ENCODE data around the gene RIC3.

Gene RIC3

GRCh38 chr11:8168485-8169257, at the start of gene RIC3:
TSS of gene RIC3 (minus strand) at chr11:8169025. CDS start at chr11:8168989, 36 bp downstream.
- TF ChIP-seq CTCF (IDR thresholded peaks at IDR 0.05; ENCODE audit: control insufficient read depth, extremely low read depth, insufficient read depth): peak; percentile 29
- DNase-seq (ENCODE audit: low read depth): no peak
- H3K4me3 ChIP-seq (ENCODE audit: low read depth, low read length): peak within 1 kb of the TSS; percentile 64

GRCh38 chr11:8218409-8218808, 49.6 kb upstream of the RIC3 start:
- H3K4me3 ChIP-seq (ENCODE audit: low read depth, low read length): no peak overlapping the region
- TF ChIP-seq CTCF (IDR thresholded peaks at IDR 0.05; ENCODE audit: control insufficient read depth, extremely low read depth, insufficient read depth): no peak

GRCh38 chr11:8217926-8218325, 49.1 kb upstream of the RIC3 start:
- TF ChIP-seq CTCF (IDR thresholded peaks at IDR 0.05; ENCODE audit: control insufficient read depth, extremely low read depth, insufficient read depth): no peak
- H3K4me3 ChIP-seq (ENCODE audit: low read depth, low read length): no peak overlapping the region
- DNase-seq (ENCODE audit: low read depth): no peak

More at GRCh38 chr11:8218409-8218808, 49.6 kb upstream of the RIC3 start:
- no peak for DNase-seq (ENCODE audit: low read depth)

GRCh38 chr11:8217136-8217535, 48.3 kb upstream of the RIC3 start:
- TF ChIP-seq CTCF (IDR thresholded peaks at IDR 0.05; ENCODE audit: control insufficient read depth, extremely low read depth, insufficient read depth): no peak
- no peak overlapping the region for H3K4me3 ChIP-seq (ENCODE audit: low read depth, low read length)
- DNase-seq (ENCODE audit: low read depth): no peak

- H3K4me3 ChIP-seq (ENCODE audit: low read depth, low read length): no peak overlapping the region
- TF ChIP-seq CTCF (IDR thresholded peaks at IDR 0.05; ENCODE audit: control insufficient read depth, extremely low read depth, insufficient read depth): no peak
- DNase-seq (ENCODE audit: low read depth): no peak
Observed at GRCh38 chr11:8213376-8213775, 44.6 kb upstream of the RIC3 start.

GRCh38 chr11:8209208-8209807, 40.5 kb upstream of the RIC3 start:
- no peak for DNase-seq (ENCODE audit: low read depth)
- peak; percentile 47 for TF ChIP-seq CTCF (IDR thresholded peaks at IDR 0.05; ENCODE audit: control insufficient read depth, extremely low read depth, insufficient read depth)

More at GRCh38 chr11:8209208-8209807, 40.5 kb upstream of the RIC3 start:
- H3K4me3 ChIP-seq (ENCODE audit: low read depth, low read length): no peak overlapping the region

Data from LNCaP clone FGC (cell line).